ENCODE data around the gene MTCH1.

MTCH1 gene

GRCh38 chr6:36937896-36938295 is 48.1 kb downstream of the MTCH1 start:
- Histone ChIP-seq H3K4me3 (ENCODE audit: insufficient read depth, low read depth, low read length, poor library complexity, severe bottlenecking) (no peak overlapping the region), H3K4me1 (ENCODE audit: control insufficient read depth, insufficient read depth, low read length, poor library complexity, severe bottlenecking) (no peaks in the 10 kb centered on the region), H3K9me3 (ENCODE audit: control insufficient read depth, low read length) (no peaks in the 10 kb centered on the region), H3K36me3 (ENCODE audit: control insufficient read depth, insufficient read depth, low read length) (no peaks in the 10 kb centered on the region), H3K27ac (ENCODE audit: insufficient read depth, low read length, poor library complexity, severe bottlenecking) (no peak overlapping the region), H3K27me3 (replicated peaks; ENCODE audit: control insufficient read depth, insufficient read depth, low read length, poor library complexity, severe bottlenecking) (no peaks in the 10 kb centered on the region)
- no peak for DNase-seq

- no peaks in the 10 kb centered on the region for H3K36me3 ChIP-seq (ENCODE audit: control insufficient read depth, insufficient read depth, low read length)
- H3K4me1 ChIP-seq (ENCODE audit: control insufficient read depth, insufficient read depth, low read length, poor library complexity, severe bottlenecking): no peaks in the 10 kb centered on the region
- no peak overlapping the region for H3K27ac ChIP-seq (ENCODE audit: insufficient read depth, low read length, poor library complexity, severe bottlenecking)
- H3K9me3 ChIP-seq (ENCODE audit: control insufficient read depth, low read length): no peaks in the 10 kb centered on the region
- DNase-seq: no peak
- no peak overlapping the region for H3K4me3 ChIP-seq (ENCODE audit: insufficient read depth, low read depth, low read length, poor library complexity, severe bottlenecking)
- no peaks in the 10 kb centered on the region for H3K27me3 ChIP-seq (replicated peaks; ENCODE audit: control insufficient read depth, insufficient read depth, low read length, poor library complexity, severe bottlenecking)
Measured at GRCh38 chr6:36936824-36937223, 49.2 kb downstream of the MTCH1 start.

DNA sequence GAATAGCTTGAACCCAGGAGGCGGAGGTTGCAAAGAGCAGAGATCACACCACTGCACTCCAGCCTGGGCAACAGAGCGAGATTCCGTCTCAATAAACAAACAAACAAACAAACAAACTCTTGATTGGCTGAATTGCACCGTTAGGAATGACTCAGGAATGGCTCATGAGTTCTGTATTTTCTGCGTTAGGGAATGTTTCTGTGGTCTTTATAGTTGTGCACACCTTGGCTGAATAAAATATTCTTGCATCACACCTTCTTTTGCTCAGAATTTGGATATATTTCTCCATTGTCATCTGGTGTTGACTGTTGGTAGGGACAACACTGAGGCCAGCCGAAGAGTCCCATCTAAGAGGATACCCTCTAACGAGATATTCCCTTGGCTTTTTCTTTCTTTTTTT is 51.1 kb downstream of the MTCH1 start:
- no peaks in the 10 kb centered on the region for H3K27me3 ChIP-seq (replicated peaks; ENCODE audit: control insufficient read depth, insufficient read depth, low read length, poor library complexity, severe bottlenecking)
- no peak overlapping the region for H3K27ac ChIP-seq (ENCODE audit: insufficient read depth, low read length, poor library complexity, severe bottlenecking)
- no peak for DNase-seq
- H3K9me3 ChIP-seq (ENCODE audit: control insufficient read depth, low read length): no peaks in the 10 kb centered on the region
- H3K36me3 ChIP-seq (ENCODE audit: control insufficient read depth, insufficient read depth, low read length): no peaks in the 10 kb centered on the region
- no peaks in the 10 kb centered on the region for H3K4me1 ChIP-seq (ENCODE audit: control insufficient read depth, insufficient read depth, low read length, poor library complexity, severe bottlenecking)
- H3K4me3 ChIP-seq (ENCODE audit: insufficient read depth, low read depth, low read length, poor library complexity, severe bottlenecking): no peak overlapping the region

DNA sequence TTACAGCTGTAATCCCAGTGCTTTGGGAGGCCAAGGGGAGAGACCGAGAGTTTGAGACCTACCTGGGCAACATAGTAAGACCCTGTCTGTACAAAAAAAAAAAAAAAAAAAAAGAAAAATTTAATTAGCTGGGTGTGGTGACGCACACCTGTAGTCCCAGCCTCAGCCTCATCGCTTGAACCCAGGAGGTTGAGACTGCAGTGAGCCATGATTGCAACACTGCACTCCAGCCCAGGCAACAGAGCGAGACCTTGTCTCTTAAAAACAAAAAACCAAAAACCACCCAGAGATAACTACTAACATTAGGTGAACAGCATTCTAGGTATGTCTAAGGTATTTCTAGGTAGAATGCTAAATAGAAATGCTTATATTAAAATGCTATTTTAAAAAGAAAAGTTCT is 52.5 kb downstream of the MTCH1 start:
- no peak overlapping the region for H3K4me3 ChIP-seq (ENCODE audit: insufficient read depth, low read depth, low read length, poor library complexity, severe bottlenecking)
- DNase-seq: no peak
- H3K4me1 ChIP-seq (ENCODE audit: control insufficient read depth, insufficient read depth, low read length, poor library complexity, severe bottlenecking): no peaks in the 10 kb centered on the region
- no peaks in the 10 kb centered on the region for H3K36me3 ChIP-seq (ENCODE audit: control insufficient read depth, insufficient read depth, low read length)
- no peaks in the 10 kb centered on the region for H3K27me3 ChIP-seq (replicated peaks; ENCODE audit: control insufficient read depth, insufficient read depth, low read length, poor library complexity, severe bottlenecking)
- H3K27ac ChIP-seq (ENCODE audit: insufficient read depth, low read length, poor library complexity, severe bottlenecking): no peak overlapping the region
- no peaks in the 10 kb centered on the region for H3K9me3 ChIP-seq (ENCODE audit: control insufficient read depth, low read length)

DNA sequence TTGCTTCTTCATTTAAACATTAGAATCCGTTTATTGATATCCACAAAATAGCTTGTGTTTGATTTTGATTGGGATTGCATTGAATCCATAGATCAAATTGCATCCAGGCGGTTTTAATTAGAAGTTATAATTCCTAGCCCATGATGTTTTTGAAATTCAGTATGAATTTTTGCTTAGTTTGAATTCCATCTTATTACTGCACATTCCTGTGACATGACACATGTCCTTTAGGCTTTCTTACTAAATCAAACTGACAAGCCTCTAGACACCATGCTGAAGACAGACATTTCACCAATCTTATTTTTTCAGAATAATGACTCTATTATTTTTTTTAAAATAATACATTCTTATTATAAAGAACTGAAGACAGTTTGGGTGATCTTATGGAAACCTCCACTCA is 52.9 kb downstream of the MTCH1 start:
- Histone ChIP-seq H3K4me1 (ENCODE audit: control insufficient read depth, insufficient read depth, low read length, poor library complexity, severe bottlenecking) (no peaks in the 10 kb centered on the region), H3K27me3 (replicated peaks; ENCODE audit: control insufficient read depth, insufficient read depth, low read length, poor library complexity, severe bottlenecking) (no peaks in the 10 kb centered on the region), H3K4me3 (ENCODE audit: insufficient read depth, low read depth, low read length, poor library complexity, severe bottlenecking) (no peak overlapping the region), H3K27ac (ENCODE audit: insufficient read depth, low read length, poor library complexity, severe bottlenecking) (no peak overlapping the region), H3K9me3 (ENCODE audit: control insufficient read depth, low read length) (no peaks in the 10 kb centered on the region), H3K36me3 (ENCODE audit: control insufficient read depth, insufficient read depth, low read length) (no peaks in the 10 kb centered on the region)
- DNase-seq: no peak

DNA sequence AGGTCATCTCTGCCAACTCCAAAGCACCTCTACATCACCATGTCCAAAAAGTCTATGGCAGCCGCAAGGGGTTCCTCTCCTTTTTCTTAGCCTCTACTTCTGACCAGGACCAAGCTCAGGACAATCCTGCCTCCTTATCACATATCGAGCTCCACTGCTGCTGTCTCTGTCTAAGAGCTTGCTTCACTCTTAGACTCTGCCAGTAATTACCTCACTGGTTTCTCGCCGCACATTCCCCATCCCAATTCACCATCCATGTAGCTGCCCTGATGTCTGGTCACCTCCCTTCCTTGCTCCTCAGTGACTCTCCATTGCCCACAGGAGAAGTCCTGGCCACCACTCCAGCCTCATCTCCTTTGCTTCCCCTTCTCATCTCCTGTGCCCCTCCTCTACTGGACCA is 55.5 kb downstream of the MTCH1 start:
- Histone ChIP-seq H3K4me3 (ENCODE audit: insufficient read depth, low read depth, low read length, poor library complexity, severe bottlenecking) (no peak overlapping the region), H3K9me3 (ENCODE audit: control insufficient read depth, low read length) (no peaks in the 10 kb centered on the region), H3K36me3 (ENCODE audit: control insufficient read depth, insufficient read depth, low read length) (no peaks in the 10 kb centered on the region), H3K27me3 (replicated peaks; ENCODE audit: control insufficient read depth, insufficient read depth, low read length, poor library complexity, severe bottlenecking) (no peaks in the 10 kb centered on the region), H3K4me1 (ENCODE audit: control insufficient read depth, insufficient read depth, low read length, poor library complexity, severe bottlenecking) (no peaks in the 10 kb centered on the region), H3K27ac (ENCODE audit: insufficient read depth, low read length, poor library complexity, severe bottlenecking) (no peak overlapping the region)
- no peak for DNase-seq

- Histone ChIP-seq H3K4me3 (ENCODE audit: insufficient read depth, low read depth, low read length, poor library complexity, severe bottlenecking) (no peak overlapping the region), H3K27ac (ENCODE audit: insufficient read depth, low read length, poor library complexity, severe bottlenecking) (no peak overlapping the region), H3K36me3 (ENCODE audit: control insufficient read depth, insufficient read depth, low read length) (peaks cover 4% of the 10 kb centered on the region), H3K4me1 (ENCODE audit: control insufficient read depth, insufficient read depth, low read length, poor library complexity, severe bottlenecking) (no peaks in the 10 kb centered on the region), H3K9me3 (ENCODE audit: control insufficient read depth, low read length) (no peaks in the 10 kb centered on the region), H3K27me3 (replicated peaks; ENCODE audit: control insufficient read depth, insufficient read depth, low read length, poor library complexity, severe bottlenecking) (no peaks in the 10 kb centered on the region)
- DNase-seq: no peak
Measured at GRCh38 chr6:36929607-36930006, 56.4 kb downstream of the MTCH1 start.

- DNase-seq: no peak
- H3K27me3 ChIP-seq (replicated peaks; ENCODE audit: control insufficient read depth, insufficient read depth, low read length, poor library complexity, severe bottlenecking): no peaks in the 10 kb centered on the region
- H3K27ac ChIP-seq (ENCODE audit: insufficient read depth, low read length, poor library complexity, severe bottlenecking): no peak overlapping the region
- no peak overlapping the region for H3K4me3 ChIP-seq (ENCODE audit: insufficient read depth, low read depth, low read length, poor library complexity, severe bottlenecking)
- peaks cover 7% of the 10 kb centered on the region for H3K36me3 ChIP-seq (ENCODE audit: control insufficient read depth, insufficient read depth, low read length)
- no peaks in the 10 kb centered on the region for H3K4me1 ChIP-seq (ENCODE audit: control insufficient read depth, insufficient read depth, low read length, poor library complexity, severe bottlenecking)
- H3K9me3 ChIP-seq (ENCODE audit: control insufficient read depth, low read length): no peaks in the 10 kb centered on the region
Measured at GRCh38 chr6:36929152-36929551, 56.8 kb downstream of the MTCH1 start.

DNA sequence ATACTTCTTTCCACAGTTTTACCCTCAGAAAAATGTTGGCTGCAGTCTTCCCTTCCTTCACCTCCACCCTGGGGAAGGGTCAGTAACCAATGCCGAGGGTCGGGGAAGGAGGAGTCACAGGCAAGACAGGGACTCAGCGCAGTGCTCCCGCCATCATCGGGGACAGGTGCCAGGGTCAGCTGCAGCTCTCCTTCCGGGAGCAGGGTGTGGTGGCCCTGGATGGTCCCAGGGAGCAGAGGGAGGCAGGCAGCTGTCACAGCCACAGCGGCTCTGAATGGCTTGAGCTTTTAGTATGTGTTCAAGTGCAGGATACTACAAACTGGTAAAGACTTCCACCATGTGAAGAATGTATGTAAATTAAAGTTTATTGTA is 57.5 kb downstream of the MTCH1 start:
- Histone ChIP-seq H3K27me3 (replicated peaks; ENCODE audit: control insufficient read depth, insufficient read depth, low read length, poor library complexity, severe bottlenecking) (no peaks in the 10 kb centered on the region), H3K9me3 (ENCODE audit: control insufficient read depth, low read length) (no peaks in the 10 kb centered on the region)
- no peak for DNase-seq

GRCh38 chr6:36927691-36928546 is 58.1 kb downstream of the MTCH1 start:
- H3K27me3 ChIP-seq (replicated peaks; ENCODE audit: control insufficient read depth, insufficient read depth, low read length, poor library complexity, severe bottlenecking): no peaks in the 10 kb centered on the region
- H3K9me3 ChIP-seq (ENCODE audit: control insufficient read depth, low read length): no peaks in the 10 kb centered on the region
- H3K4me1 ChIP-seq (ENCODE audit: control insufficient read depth, insufficient read depth, low read length, poor library complexity, severe bottlenecking): no peaks in the 10 kb centered on the region
- H3K4me3 ChIP-seq (ENCODE audit: insufficient read depth, low read depth, low read length, poor library complexity, severe bottlenecking): no peak overlapping the region
- peaks cover 18% of the 10 kb centered on the region for H3K36me3 ChIP-seq (ENCODE audit: control insufficient read depth, insufficient read depth, low read length)
- DNase-seq: no peak
- H3K27ac ChIP-seq (ENCODE audit: insufficient read depth, low read length, poor library complexity, severe bottlenecking): no peak overlapping the region

More for the DNA sequence above, 57.5 kb downstream of the MTCH1 start:
- H3K36me3 ChIP-seq (ENCODE audit: control insufficient read depth, insufficient read depth, low read length): peaks cover 13% of the 10 kb centered on the region
- no peaks in the 10 kb centered on the region for H3K4me1 ChIP-seq (ENCODE audit: control insufficient read depth, insufficient read depth, low read length, poor library complexity, severe bottlenecking)
- no peak overlapping the region for H3K4me3 ChIP-seq (ENCODE audit: insufficient read depth, low read depth, low read length, poor library complexity, severe bottlenecking)
- no peak overlapping the region for H3K27ac ChIP-seq (ENCODE audit: insufficient read depth, low read length, poor library complexity, severe bottlenecking)
